ENCODE measurements around the gene VAV1. TPM values are rescaled to one million over a fixed set of nuclear protein-coding genes. Genes with fewer than 3 reads are reported as not detected.

VAV1 gene
- total and polyA plus RNA-seq, 12 donors, result 1.1 to 21.1 (median 9.1) TPM

- intact Hi-C loops (cut with DNase I), result no loop called here
- 28 to 40% (median 34%) methylated on average over 2 of the region's 2 CpGs for WGBS, 4 donors
- H3K36me3 ChIP-seq (replicated peaks in 1 of 2), result no peaks in the 10 kb centered on the region
Measured at GRCh38 chr19:6837525-6837924, 65.0 kb downstream of the VAV1 start.

GRCh38 chr19:6838062-6838655, 65.7 kb downstream of the VAV1 start:
- intact Hi-C loops (cut with DNase I), result no loop called here
- no peak for DNase-seq
- Histone ChIP-seq H3K4me3 (no peak overlapping the region), H3K36me3 (replicated peaks in 1 of 2) (no peaks in the 10 kb centered on the region), H3K4me1 (replicated peaks in 1 of 2) (no peaks in the 10 kb centered on the region), H3K9me3 (replicated peaks in 1 of 3) (no peaks in the 10 kb centered on the region), H3K27me3 (no peaks in the 10 kb centered on the region), H3K27ac (no peak overlapping the region)
- TF ChIP-seq CTCF (IDR thresholded peaks at IDR 0.05), result no peak
- TF ChIP-seq POLR2A (IDR thresholded peaks at IDR 0.05), result no peak
- WGBS, 4 donors, result 78 to 85% (median 79%) methylated on average over 3 of the region's 3 CpGs

More at GRCh38 chr19:6837525-6837924, 65.0 kb downstream of the VAV1 start:
- H3K4me1 ChIP-seq (replicated peaks in 1 of 2), result no peaks in the 10 kb centered on the region
- H3K4me3 ChIP-seq, result no peak overlapping the region
- no peak for DNase-seq
- TF ChIP-seq CTCF (IDR thresholded peaks at IDR 0.05) (no peak), POLR2A (IDR thresholded peaks at IDR 0.05) (no peak)
- no peak overlapping the region for H3K27ac ChIP-seq
- no peaks in the 10 kb centered on the region for H3K9me3 ChIP-seq (replicated peaks in 1 of 3)
- H3K27me3 ChIP-seq, result no peaks in the 10 kb centered on the region

- no peaks in the 10 kb centered on the region for H3K4me1 ChIP-seq (replicated peaks in 1 of 2)
- TF ChIP-seq POLR2A (IDR thresholded peaks at IDR 0.05), result no peak
- no peak for TF ChIP-seq CTCF (IDR thresholded peaks at IDR 0.05)
- no peak overlapping the region for H3K27ac ChIP-seq
- WGBS, 4 donors, result 65 to 79% (median 71%) methylated on average over 5 of the region's 5 CpGs
- intact Hi-C loops (cut with DNase I), result no loop called here
- DNase-seq, result no peak
- no peaks in the 10 kb centered on the region for H3K36me3 ChIP-seq (replicated peaks in 1 of 2)
- H3K27me3 ChIP-seq, result no peaks in the 10 kb centered on the region
- H3K9me3 ChIP-seq (replicated peaks in 1 of 3), result no peaks in the 10 kb centered on the region
- H3K4me3 ChIP-seq, result no peak overlapping the region
Measured at GRCh38 chr19:6842871-6843607, 70.5 kb downstream of the VAV1 start.

GRCh38 chr19:6847828-6848200, 75.3 kb downstream of the VAV1 start:
- Histone ChIP-seq H3K27ac (no peak overlapping the region), H3K4me3 (no peak overlapping the region), H3K27me3 (no peaks in the 10 kb centered on the region), H3K36me3 (replicated peaks in 1 of 2) (no peaks in the 10 kb centered on the region), H3K4me1 (replicated peaks in 1 of 2) (no peaks in the 10 kb centered on the region), H3K9me3 (replicated peaks in 1 of 3) (no peaks in the 10 kb centered on the region)
- TF ChIP-seq POLR2A (IDR thresholded peaks at IDR 0.05) (no peak), CTCF (IDR thresholded peaks at IDR 0.05) (no peak)
- intact Hi-C loops (cut with DNase I), result no loop called here
- 92 to 95% (median 94%) methylated on average over 8 to 11 of the region's 11 CpGs for WGBS, 4 donors
- DNase-seq, result no peak
